Astrocyte (in vitro differentiated cells and primary cell): ENCODE data around the gene SH3BGRL2. TPM values are rescaled to one million over a fixed set of nuclear protein-coding genes. Genes with fewer than 3 reads are reported as not detected.

Experiments
- DNase-seq: peaks from one replicate; pipeline ENCODE4 v3.0.0-alpha.2; 2010; ENCODE audit warnings: low read depth
- FAIRE-seq: peaks from 2 replicates; lab custom pipeline; 2011; peaks lifted over from hg19 to GRCh38; lab: Jason Lieb, UNC
- H2AFZ ChIP-seq: 2 replicates; pipeline ENCODE4 v1.6.0; 2012; ENCODE audit warnings: low read depth, low read length, inconsistent platforms
- H3K27ac ChIP-seq: 2 replicates; pipeline ENCODE4 v1.5.1; 2011; ENCODE audit warnings: low read depth, low read length, inconsistent platforms
- H3K27me3 ChIP-seq: 2 replicates; pipeline ENCODE4 v1.6.0; 2011; ENCODE audit warnings: low read length, inconsistent platforms; ENCODE audit not compliant: insufficient read depth
- H3K36me3 ChIP-seq: 2 replicates; pipeline ENCODE4 v1.5.1; 2011; ENCODE audit warnings: low read length, inconsistent platforms; ENCODE audit not compliant: insufficient read depth
- H3K4me1 ChIP-seq: 2 replicates; pipeline ENCODE4 v1.5.1; 2011; ENCODE audit warnings: low read length, inconsistent platforms; ENCODE audit not compliant: insufficient read depth
- H3K4me2 ChIP-seq: 2 replicates; pipeline ENCODE4 v1.6.0; 2012; ENCODE audit warnings: low read length, inconsistent platforms
- H3K4me3 ChIP-seq: 2 replicates; pipeline ENCODE4 v1.5.1; 2011; ENCODE audit warnings: low read depth, mild to moderate bottlenecking, low read length, inconsistent platforms; ENCODE audit not compliant: insufficient read depth
- H3K79me2 ChIP-seq: 2 replicates; pipeline ENCODE4 v1.6.0; 2012; ENCODE audit warnings: mild to moderate bottlenecking, low read length, inconsistent platforms; ENCODE audit not compliant: insufficient read depth
- H3K9ac ChIP-seq: 2 replicates; pipeline ENCODE4 v1.6.0; 2012; ENCODE audit warnings: mild to moderate bottlenecking, low read length, inconsistent platforms
- H3K9me3 ChIP-seq: 2 replicates; pipeline ENCODE4 v1.5.1; 2012; ENCODE audit warnings: low read depth, mild to moderate bottlenecking, low read length, inconsistent platforms; ENCODE audit not compliant: insufficient read depth
- H4K20me1 ChIP-seq: 2 replicates; pipeline ENCODE4 v1.6.0; 2012; ENCODE audit warnings: low read length, inconsistent platforms; ENCODE audit not compliant: insufficient read depth
- H3K27ac Mint-ChIP-seq: one replicate; pipeline ENCODE4 v1.8.0; 2021; ENCODE audit warnings: mild to moderate bottlenecking, mixed read lengths; ENCODE audit not compliant: unreplicated experiment
- H3K27me3 Mint-ChIP-seq: one replicate; pipeline ENCODE4 v1.8.0; 2021; ENCODE audit warnings: low read depth, mixed read lengths; ENCODE audit not compliant: unreplicated experiment
- H3K36me3 Mint-ChIP-seq: one replicate; pipeline ENCODE4 v1.8.0; 2021; ENCODE audit warnings: low read depth, mixed read lengths; ENCODE audit not compliant: unreplicated experiment
- H3K4me1 Mint-ChIP-seq: one replicate; pipeline ENCODE4 v1.8.0; 2021; ENCODE audit warnings: low read depth, mixed read lengths; ENCODE audit not compliant: unreplicated experiment
- H3K4me3 Mint-ChIP-seq: one replicate; pipeline ENCODE4 v1.8.0; 2021; ENCODE audit warnings: mild to moderate bottlenecking, moderate library complexity, mixed read lengths; ENCODE audit not compliant: unreplicated experiment
- H3K9me3 Mint-ChIP-seq: one replicate; pipeline ENCODE4 v1.8.0; 2021; ENCODE audit warnings: mild to moderate bottlenecking, mixed read lengths; ENCODE audit not compliant: unreplicated experiment
- CTCF ChIP-seq: IDR thresholded peaks from 2 replicates; pipeline ENCODE4 v1.5.1; 2011; ENCODE audit warnings: low read depth, mild to moderate bottlenecking, inconsistent platforms, low read length, moderate library complexity; ENCODE audit not compliant: insufficient read depth
- EZH2 ChIP-seq: IDR thresholded peaks from 2 replicates; pipeline ENCODE4 v1.6.1; 2012; ENCODE audit warnings: mild to moderate bottlenecking, low read length, inconsistent platforms; ENCODE audit not compliant: insufficient read depth
- total RNA-seq: library from RNA; stranded (reverse); gene quantifications from 2 replicates; pipeline ENCODE4 v1.2.1, GENCODE V29; 2021

The SH3BGRL2 gene
- total RNA-seq, 1 donor from 2014 or later = 15.9 TPM

GRCh38 chr6:79718509-79719247, 87.5 kb downstream of the SH3BGRL2 start:
- Mint-ChIP-seq H3K9me3 (peaks cover 2% of the 10 kb centered on the region), H3K27me3 (peaks cover 10% of the 10 kb centered on the region), H3K27ac (no peak overlapping the region), H3K36me3 (no peaks in the 10 kb centered on the region), H3K4me1 (peaks cover 6% of the 10 kb centered on the region), H3K4me3 (no peak overlapping the region)
- no peaks in the 10 kb centered on the region for H3K79me2 ChIP-seq
- DNase-seq (peak; percentile 74), FAIRE-seq (no peak)
- H3K9ac ChIP-seq = no peak overlapping the region
- H3K9me3 ChIP-seq = no peaks in the 10 kb centered on the region
- H3K27ac ChIP-seq = no peak overlapping the region
- H3K4me2 ChIP-seq = no peak overlapping the region
- no peak overlapping the region for H2AFZ ChIP-seq
- TF ChIP-seq CTCF = no peak
- no peak for TF ChIP-seq EZH2
- no peak overlapping the region for H3K4me3 ChIP-seq
- peaks cover 4% of the 10 kb centered on the region for H3K4me1 ChIP-seq
- no peaks in the 10 kb centered on the region for H3K27me3 ChIP-seq
- H3K36me3 ChIP-seq = no peaks in the 10 kb centered on the region
- no peaks in the 10 kb centered on the region for H4K20me1 ChIP-seq

GRCh38 chr6:79719248-79719960, 88.3 kb downstream of the SH3BGRL2 start:
- H3K4me1 ChIP-seq = peaks cover 4% of the 10 kb centered on the region
- no peak overlapping the region for H3K4me3 Mint-ChIP-seq
- no peaks in the 10 kb centered on the region for H4K20me1 ChIP-seq
- peaks cover 3% of the 10 kb centered on the region for H3K9me3 Mint-ChIP-seq
- no peak overlapping the region for H3K9ac ChIP-seq
- no peaks in the 10 kb centered on the region for H3K9me3 ChIP-seq
- H3K36me3 ChIP-seq = no peaks in the 10 kb centered on the region
- no peak overlapping the region for H3K27ac ChIP-seq
- TF ChIP-seq EZH2 (no peak), CTCF (no peak)
- no peak overlapping the region for H3K27ac Mint-ChIP-seq
- H3K4me1 Mint-ChIP-seq = peaks cover 6% of the 10 kb centered on the region
- FAIRE-seq (no peak), DNase-seq (peak; percentile 82)
- H3K27me3 ChIP-seq = no peaks in the 10 kb centered on the region
- peak overlapping the region; percentile 4 for H3K4me2 ChIP-seq
- H2AFZ ChIP-seq = no peak overlapping the region
- H3K4me3 ChIP-seq = no peak overlapping the region
- H3K36me3 Mint-ChIP-seq = no peaks in the 10 kb centered on the region
- no peaks in the 10 kb centered on the region for H3K79me2 ChIP-seq
- H3K27me3 Mint-ChIP-seq = peaks cover 10% of the 10 kb centered on the region

GRCh38 chr6:79724816-79725215, 93.7 kb downstream of the SH3BGRL2 start:
- H3K4me2 ChIP-seq = no peak overlapping the region
- DNase-seq (no peak), FAIRE-seq (no peak)
- H3K9me3 ChIP-seq = no peaks in the 10 kb centered on the region
- no peaks in the 10 kb centered on the region for H3K79me2 ChIP-seq
- Mint-ChIP-seq H3K4me1 (peaks cover 1% of the 10 kb centered on the region), H3K4me3 (no peak overlapping the region), H3K27me3 (no peaks in the 10 kb centered on the region), H3K9me3 (peaks cover 1% of the 10 kb centered on the region), H3K36me3 (no peaks in the 10 kb centered on the region), H3K27ac (no peak overlapping the region)
- no peak overlapping the region for H3K9ac ChIP-seq
- H3K4me3 ChIP-seq = no peak overlapping the region
- H3K36me3 ChIP-seq = no peaks in the 10 kb centered on the region
- no peaks in the 10 kb centered on the region for H3K27me3 ChIP-seq
- no peaks in the 10 kb centered on the region for H3K4me1 ChIP-seq
- no peaks in the 10 kb centered on the region for H4K20me1 ChIP-seq
- H3K27ac ChIP-seq = no peak overlapping the region
- TF ChIP-seq CTCF (no peak), EZH2 (no peak)
- H2AFZ ChIP-seq = no peak overlapping the region
